Ecto neural progenitor cell (in vitro differentiated cells): Measurements from ENCODE around the gene CFAP77.
A peak's percentile ranks its signal among the peaks of the same experiment; 100 is the strongest.

Experiments used
- DNase-seq: peaks from one replicate; pipeline ENCODE4 v3.0.0-alpha.2; 2018; ENCODE audit warnings: low spot score

Gene CFAP77

DNA sequence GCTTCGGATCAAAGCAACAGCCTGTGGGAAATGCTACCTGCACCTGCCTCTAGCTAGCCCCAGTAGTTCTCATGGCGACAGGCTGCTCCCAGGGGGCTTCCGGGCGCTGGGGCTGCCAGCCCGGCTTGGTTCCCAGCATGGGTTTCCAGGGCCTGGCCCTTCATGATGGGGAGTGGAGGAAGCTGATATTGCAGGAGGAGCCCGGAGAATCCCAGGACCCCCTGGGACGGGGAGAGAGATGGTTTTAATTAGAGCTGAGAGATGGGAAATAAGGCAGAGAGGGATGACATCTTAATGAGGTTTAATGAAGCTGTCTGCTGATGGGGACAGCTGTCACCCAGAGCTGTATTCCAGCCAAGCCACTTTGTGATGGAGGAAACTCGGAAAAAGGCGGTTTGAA lies 78.6 kb downstream of the CFAP77 start:
- DNase-seq, result no peak

DNA sequence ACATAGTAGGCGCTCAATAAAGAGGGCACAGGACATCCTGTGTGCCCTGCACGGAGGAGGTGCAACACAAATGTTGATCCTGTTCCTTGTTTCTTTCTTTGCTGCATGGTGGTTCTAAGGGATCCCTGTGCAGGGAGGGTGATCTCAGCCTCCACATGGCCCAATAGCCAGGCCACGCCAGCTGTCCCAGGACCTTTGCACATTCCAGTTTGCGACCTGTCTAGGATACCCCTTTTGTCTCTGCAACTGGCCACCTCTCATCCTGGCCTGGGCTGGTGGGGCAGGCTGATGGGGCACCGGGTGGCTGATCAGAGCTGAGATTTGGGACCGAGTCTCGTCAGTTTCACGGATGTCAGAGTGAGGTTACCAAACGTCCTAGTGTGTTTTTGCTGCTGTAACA lies 79.5 kb downstream of the CFAP77 start:
- DNase-seq, result no peak

DNA sequence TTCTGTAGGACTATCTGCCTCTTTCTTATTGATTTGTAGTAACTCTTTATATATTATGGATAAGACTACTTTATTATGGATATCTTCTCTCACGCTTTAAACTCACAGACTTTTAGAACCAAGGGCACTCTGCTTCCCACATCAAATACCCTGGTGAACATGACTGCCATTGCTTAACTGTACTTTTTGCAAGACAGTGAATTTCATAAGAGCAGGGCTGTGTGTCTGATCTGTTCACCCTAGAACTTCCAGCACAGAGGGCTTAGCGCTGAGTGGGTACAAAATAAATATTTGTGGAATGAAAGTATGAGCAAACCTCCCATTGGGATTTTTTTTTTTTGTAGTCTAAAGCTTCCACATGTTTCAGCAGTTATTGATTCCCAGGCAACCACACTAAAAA lies 84.8 kb downstream of the CFAP77 start:
- DNase-seq, result no peak

DNA sequence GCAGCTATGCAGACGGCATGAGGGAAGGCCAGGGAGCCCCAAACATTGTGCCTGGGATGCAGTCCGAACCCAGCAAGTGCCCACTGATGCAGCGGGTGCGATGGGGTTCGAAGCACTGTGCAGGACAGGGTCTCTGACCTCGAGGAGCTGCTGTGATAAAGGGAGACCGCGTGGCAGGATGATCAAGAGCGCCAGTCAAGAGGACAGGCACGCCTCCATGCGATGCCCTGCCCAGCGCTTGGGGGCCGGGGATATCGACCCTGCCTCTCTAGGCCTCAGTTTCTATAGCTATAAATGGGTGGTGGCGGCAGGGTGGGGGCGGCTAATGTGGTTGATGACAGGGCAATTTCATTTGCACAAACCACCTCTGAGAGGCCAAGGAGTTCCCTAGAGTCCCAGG lies 87.7 kb downstream of the CFAP77 start:
- DNase-seq, result no peak

DNA sequence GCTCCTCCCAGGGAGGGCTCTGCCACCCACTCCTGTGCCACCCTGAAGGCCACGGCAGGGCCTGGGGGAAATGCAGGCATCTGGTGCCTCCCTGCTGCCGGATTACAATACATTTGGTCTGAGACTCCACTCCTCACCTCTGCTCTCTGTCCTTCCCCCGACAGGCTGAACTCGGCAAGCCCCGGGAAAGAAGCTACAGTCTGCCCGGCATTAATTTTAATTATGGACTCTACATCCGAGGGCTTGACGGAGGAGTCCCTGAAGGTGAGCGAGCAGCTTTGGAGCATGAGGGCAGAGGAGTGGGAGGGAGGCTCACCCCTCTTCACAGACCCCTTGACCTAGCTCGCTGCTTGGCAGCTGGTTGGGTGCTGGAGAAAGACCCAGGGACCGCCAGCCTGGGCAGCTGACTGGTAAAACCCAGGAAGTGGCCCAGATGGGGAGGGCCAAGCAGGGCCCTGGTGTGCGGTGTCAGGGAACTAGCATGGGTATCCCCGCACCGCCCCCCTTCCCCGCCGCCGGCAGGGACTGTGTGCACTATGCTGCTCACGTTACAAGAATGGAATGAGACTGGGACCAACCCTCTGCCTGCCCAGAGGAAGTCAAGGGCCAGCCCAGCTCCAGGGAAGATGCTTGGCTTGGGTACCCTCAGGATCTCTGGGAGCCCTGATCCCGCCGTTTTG lies 88.7 kb downstream of the CFAP77 start:
- peak; percentile 70 for DNase-seq

DNA sequence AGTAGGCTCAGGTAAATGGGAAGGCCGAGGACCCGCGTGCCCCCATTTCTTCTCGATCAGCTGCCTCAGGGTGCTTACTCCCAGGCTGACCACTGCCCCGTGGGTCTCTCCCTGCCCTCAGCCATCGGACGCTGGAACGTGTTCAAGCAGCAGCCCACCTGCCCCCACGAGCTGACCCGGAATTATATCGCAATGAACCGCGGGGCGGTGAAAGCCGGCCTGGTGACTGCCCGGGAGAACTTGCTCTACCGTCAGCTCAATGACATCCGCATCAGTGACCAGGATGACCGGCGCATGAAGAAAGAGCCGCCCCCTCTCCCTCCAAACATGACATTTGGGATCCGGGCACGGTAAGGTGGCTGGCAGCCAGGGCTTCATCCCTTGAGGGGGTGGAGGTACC lies 89.2 kb downstream of the CFAP77 start:
- DNase-seq, result no peak

DNA sequence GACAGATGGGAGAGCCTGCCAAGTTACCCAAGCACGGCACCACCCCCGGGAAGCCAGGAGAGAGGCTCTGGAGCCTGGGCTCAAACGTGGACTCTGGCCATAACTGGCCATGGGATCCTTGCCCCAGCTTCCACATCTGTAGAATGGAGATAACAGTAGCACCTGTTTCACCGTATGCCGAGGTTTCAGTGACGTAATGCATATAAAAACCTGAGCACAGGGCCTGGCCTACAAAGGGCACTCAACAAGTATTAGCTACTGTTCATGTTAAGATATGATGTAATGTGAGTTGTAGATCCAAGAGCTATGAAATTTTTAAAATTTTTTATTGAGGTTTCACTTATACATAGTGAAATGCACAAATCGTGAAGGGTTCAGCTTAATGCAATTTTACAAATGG lies 90.2 kb downstream of the CFAP77 start:
- DNase-seq, result no peak

DNA sequence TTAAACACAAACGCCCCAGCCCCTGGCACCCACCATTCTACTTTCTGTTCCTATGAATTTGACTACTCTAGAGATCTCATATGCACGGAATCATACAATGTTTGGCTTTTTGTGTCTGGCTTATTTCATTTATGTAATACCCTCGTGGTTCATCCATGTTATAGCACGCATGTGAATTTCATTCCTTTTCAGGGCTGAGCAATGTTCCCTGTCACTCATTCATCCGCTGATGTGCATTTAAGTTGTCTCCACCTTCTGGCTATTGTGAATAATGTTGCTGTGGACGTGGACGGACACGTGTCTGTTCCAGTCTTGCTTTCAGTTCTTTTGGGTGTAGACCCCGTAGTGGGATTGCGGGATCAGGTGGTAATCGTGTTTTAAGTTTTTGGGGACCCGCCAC lies 92.5 kb downstream of the CFAP77 start:
- DNase-seq, result no peak

DNA sequence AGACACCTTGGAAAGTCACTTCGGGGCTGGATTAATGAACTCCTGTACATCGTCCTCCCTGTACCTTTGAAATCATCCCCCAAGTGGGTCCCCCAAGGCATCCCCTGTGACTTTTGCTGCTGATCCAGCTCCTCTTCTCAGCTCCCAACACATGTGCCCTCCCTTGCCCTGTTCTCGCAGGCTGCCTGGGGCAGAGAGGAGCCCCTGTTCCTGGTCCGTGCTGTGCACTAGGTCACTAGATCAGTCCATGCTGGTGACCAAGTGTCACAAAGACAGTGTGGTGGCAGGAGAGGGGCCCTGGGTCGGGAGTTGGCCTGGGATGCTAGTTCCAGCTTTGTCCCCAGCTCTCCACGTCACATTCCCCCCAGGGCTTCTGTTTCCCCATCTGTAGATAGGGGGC lies 93.1 kb downstream of the CFAP77 start:
- DNase-seq, result no peak

DNA sequence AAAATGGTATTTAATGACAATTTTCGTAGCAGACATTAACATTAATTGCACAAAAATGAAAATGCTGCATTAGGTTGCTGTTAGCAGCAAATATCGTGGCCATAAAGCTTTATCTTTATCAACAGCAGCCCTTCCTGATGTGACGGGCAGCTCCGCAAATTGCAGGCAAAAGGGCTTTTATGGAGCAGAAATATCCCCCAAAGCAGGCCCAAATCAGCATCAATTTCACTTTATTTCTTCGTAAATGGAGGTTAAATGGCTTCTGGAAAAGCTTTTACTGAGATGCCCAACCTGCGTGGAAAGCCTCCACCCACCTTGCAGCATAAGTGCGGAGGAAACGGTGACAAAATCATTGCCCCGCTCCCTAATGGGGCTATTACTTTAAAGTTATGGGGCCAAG lies 94.5 kb downstream of the CFAP77 start:
- no peak for DNase-seq

DNA sequence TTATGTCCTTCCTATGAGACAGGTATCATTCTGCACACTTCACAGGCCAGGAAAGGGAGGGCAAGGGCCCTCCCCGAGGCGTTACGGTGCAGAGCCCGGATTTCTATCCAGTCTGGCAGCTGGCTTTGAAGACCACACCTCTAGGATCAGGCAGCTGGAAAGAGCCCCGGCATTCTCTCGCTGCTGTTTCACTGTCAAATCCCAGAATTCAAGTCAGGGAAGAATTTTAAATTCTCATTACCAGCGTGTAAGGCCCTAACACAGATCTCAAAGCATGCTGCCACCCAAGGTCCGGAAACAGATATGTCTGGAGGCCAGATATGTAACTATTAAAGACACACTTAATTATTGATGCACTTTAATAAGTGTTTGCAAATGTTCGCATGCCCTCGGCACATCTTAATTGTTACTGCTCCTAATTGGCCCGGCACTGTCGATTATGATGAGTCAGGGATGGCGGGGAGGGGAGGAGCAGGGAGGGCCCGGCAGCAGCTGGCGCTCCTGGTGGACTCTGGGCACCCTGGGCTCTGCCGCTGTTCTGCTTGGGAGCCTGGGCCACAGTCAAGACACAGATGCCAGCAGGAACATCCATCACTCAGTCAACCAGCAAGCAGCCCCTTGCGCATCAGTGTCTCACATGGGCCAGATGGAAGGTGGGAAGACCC lies 96.1 kb downstream of the CFAP77 start:
- no peak for DNase-seq

DNA sequence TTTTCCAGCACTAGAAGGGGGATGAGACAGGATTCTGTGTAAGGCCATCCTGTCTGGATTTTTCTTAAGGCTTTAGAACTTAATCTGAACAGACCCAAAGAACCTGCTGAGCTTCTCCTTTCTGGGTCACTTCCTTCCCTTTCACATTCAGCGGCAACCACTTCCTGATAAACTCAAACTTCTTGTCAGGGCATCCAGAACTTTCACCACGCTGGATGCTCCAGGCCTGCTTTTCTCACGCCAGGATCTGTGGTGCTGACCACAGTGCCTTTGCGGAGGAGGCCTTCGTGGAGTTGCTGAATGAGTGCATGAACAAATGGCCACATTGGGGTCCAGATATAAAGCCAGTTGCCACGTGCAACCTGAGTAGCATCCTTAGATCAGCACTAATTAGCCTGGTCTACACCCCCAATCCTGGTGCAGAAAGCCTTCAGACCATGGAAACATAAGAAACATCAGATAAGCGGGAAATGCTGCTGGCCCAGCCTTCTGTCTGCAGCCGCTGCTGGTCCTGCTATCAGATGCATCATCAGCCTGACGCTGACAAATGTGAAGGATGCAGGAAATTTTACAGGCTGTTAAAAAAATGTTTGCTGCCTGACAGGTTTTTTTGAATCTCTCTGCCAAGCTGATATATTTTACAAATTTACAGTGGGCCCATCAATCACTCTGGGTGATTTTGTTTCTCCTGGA lies 97.1 kb downstream of the CFAP77 start:
- no peak for DNase-seq

DNA sequence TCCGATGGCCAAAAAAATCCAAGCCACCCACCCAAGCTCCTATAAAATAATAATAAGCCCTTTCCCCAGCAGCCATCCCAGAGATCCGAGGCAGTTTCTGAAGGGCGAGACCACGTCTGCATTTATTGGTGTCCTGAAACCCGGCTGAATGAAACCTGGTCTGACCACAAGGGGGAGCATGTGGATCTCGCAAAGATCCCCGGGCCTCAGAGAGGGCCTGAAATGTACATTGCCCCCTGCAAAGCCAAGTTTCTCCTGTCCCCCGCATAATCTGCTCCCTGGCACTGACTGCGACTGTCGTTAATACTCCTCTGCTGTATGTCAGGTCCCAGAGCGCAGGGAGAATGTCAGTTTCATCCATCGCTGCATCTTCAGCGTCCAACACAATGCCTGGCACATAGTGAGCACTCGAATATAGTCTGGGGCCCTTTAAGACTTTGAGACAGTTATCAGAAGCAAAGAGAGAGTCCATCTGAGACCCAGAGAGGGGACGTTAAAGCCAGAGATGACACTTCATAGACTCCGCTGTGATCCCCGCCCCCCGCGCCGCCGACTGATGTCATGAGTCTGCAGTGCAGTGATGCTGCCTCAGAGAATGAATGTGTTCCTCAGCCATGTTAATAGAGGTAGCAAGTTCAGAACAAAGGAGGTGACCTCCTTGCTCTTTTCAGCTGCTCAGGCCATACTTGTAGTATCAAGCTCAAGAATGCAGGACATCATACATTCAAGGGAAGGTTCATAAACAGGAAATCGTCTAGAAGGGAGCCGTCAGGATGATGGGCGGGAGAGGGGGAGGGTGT lies 97.9 kb downstream of the CFAP77 start:
- peak; percentile 83 for DNase-seq

DNA sequence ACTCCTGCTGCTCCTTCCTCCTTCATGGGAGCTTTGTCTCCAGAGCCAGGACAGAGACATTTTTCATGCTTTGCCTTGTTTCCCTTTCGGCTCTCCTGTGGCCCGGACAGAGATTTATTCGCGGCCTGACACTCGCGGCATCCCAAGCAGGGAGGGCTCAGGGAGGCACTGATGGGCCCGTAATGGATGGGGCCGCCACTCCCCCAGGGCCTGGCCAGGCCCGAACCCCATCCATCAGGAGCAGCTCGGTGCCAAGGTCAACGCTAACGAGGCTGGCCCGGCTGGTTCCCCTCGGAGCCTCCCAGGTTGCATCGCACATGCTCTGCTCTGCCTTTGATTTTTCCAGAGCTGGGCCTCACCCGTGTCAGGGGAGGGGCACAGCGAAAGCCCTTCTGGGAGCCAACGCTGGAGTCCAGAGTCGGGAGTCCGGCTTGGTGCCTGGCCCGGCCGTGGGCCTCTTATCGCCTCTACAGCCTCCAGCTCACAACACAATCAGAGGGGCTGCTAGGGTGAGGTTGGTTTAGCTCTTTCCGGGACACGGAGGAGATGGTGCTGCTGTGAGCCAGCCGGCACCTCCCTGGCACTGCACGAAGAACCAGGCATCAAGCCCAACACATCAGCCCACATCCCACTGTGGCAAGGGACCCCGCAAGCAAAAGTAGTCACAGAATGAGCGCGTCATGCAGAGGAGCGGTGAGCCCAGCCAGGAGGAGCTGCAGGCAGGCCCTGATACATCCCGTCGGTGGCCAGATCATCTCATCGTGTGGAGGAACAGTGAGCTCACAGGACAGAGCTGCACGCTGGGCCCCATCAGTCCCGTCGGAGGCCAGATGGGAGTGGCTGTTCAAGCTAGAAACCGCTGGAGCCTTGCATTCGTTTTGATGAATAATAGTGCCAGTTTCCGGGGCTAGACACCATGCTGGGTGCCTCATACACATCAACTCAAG lies 100.2 kb downstream of the CFAP77 start:
- DNase-seq, result no peak

DNA sequence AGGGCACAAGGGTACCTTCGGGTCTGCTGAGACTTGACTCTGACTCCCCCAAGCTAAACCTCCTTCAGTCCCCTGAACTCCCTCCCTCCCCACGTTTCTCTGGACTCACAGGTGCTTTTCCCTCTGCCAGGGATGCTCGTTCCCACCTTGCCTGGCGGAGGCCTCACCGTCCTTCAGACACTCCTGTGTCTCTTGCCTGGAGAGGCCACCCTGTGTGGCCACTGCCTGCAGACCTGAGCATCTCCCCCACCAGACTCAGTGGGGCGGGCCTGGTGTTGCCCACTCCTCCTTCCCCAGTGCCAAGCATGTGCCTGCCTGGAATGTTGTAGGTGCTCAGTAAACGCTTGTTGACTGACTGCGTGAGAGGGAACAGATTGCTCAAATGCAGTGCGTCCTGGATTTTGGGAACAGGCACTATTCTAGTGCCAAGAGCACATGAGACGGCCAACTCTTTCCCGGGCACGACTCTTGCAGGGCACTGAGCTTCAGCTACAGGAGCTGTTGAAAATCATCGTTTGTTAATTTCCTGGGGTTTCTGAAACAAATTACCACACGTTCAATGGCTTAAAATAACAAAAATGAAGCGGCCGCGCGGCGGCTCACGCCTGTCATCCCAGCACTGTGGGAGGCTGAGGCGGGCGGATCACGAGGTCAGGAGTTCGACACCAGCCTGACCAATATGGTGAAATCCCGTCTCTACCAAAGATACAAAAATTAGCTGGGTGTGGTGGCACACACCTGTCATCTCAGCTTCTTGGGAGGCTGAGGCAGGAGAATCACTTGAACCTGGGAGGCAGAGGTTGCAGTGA lies 101.4 kb downstream of the CFAP77 start:
- no peak for DNase-seq

DNA sequence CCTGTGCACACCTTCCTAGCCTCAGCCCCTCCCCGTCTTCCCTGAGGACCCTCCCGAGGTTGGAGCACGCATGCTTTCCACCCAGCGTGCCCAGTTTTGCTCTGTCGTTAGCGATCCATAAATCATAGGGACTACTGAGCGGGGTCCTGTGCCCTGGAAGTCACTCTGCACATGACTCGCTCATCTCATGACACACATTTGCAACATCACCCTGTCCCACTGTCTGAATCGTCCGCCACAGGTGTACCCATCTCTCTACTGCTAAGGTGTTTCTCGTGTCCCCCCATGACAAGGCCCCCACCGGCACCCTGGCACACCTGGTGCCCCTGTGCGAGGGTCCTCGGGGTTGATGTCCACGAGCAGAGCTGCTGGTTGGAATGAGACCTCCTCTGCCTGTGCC lies 103.4 kb downstream of the CFAP77 start:
- no peak for DNase-seq

DNA sequence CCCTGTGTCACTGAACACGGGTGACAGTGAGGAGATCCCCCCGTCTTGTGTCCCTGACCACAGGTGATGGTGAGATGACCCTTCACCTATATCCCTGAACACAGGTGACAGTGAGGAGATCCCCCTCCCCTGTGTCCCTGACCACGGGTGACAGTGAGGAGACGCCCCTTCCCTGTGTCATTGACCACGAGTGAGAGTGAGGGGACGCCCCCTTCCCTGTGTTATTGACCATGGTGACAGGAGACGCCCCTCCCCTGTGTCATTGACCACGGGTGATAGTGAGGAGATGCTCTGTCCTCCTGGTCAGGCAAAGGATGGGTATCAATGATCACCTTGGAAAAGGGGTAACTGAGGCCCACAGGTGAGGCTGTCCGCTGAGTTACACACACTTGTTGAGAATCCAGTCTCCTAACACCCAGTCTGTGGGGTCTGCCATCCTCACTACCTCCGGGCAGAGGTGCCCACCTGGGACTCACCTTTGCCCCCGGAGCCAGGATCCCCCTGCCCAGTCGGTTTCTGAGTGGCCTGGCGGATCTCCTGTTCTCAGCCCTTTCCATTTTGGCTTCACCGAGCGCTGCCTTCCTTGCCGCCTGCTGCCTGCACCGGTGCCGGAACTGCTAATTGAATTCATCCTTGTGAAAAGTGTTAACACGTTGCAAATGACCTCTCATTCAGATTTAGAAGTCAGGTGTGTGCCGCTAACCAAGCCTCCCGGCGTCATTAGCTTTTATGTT lies 104.2 kb downstream of the CFAP77 start:
- DNase-seq, result no peak

DNA sequence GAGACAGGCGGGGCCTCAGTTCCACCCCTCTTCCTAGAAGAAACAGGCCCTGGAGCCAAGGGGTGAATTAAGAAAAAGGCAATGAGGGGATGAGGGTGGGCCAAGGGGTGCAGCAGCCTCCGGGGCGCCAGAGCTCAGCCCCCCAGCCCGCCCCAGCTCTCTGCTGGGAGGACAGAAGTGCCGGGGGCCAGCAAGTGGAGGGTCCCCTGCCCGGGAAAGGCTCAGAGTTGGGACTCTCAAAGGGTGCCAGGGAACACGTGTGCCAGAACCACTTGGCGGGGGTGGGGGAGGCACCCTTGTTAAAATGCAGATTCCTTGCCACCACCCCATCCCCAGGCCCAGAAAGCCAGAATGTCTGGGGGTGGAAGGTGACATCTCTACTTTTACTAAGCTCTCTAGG lies 104.8 kb downstream of the CFAP77 start:
- no peak for DNase-seq

DNA sequence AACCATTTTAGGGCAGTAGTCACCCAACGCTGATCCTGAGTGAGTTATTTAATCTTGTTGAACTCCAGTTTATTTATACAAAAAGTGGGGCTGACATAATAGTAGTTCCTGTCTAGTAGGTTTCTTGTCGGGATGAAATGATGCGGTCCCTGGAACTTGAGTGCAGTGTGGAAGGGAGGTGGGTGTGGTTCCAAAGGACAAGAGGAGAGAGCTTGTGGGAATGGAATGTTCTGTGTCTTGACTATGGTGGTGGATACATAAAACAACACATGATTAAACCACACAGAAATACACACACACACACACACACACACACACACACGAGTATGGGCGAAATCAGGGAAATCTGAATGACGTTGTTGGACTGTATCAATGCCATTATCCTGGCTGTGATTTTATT lies 106.3 kb downstream of the CFAP77 start:
- DNase-seq, result no peak

DNA sequence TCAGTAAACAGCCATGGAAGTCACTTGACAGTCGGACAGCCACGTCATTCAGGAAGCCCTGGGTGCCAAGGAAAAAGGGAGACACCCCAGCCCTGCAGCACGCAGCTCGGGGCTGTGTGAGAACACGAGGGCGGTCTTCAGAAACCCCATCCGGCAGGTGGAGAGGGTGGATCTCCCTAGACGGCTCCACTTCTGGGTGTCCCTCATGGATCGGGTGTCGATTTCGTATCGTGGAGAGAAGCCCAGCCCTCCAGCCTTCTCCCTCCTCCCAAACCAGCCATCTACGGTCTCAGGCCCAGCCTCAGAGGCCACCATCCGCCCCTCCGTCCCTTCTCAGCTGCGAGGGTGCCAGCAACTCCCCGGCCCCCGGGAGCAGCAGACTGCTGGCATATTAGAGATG lies 106.9 kb downstream of the CFAP77 start:
- no peak for DNase-seq
